T-helper 2 cell treated with Interferon-gamma antibody and Interleukin-4, amounts not matched to agents 100 ng/mL and 5 ng/mL, for 36 hours (primary cell): ENCODE measurements around the gene REL. TPM values are rescaled to one million over a fixed set of nuclear protein-coding genes. Genes with fewer than 3 reads are reported as not detected.
"Not testable (repeated sequence)": the region's sequence is repeated elsewhere in the genome, so short reads cannot be mapped to it uniquely, and the experiment has no call there.

Source experiments
- intact Hi-C: fragments of 100-400 bp; cut with micrococcal nuclease; formaldehyde crosslinking; loops from one replicate; pipeline ENCODE4 v1.15.1; 2023
- total RNA-seq: library from RNA; stranded (reverse); gene quantifications from 2 replicates; pipeline ENCODE4 v1.2.3, GENCODE V29; 2022

Gene REL
- 18.2 TPM in 2 replicates for total RNA-seq

DNA sequence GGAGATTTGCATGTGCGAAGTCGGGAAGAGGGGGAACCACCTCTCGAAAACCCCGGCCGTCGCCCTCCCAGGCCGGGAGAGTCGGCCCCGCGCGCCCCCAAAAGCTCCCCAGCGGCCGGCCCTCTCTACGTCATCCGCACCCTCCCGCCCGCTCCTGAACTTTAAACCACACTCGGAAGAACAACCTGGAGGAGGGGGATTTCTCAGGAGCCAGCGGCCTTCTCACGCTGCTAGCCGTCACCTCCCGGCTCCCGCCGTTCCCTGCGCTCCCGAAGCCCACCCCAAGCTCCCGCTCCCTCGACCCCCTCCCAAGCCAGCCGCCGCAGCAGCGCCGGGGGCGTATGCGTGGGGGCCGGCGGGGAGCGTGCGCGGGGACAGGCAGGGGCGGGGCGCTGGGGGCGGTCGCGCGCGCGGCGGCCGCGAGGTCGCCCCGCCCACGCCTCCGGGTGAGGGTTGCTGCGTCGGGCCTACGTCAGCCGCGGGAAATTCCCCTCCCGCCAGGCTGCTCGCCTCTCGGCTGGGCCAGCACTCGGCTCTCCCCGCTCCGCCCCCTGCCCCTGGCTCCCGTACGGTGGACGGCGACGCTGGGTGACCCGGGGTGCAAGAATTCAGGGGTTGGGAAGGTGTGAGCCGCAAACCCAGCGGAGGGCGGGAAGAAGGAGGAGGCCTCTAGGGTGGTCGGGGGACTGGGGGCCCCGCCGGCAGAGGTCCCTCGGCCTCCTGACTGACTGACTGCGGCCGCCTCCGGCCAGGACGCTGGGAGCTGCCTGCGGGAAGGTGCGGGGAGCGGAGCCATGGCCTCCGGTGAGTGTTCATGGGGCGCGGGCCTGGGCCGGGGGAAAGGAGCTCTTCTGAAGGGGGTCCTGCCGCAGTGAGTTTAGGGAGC, at the start of gene REL:
REL (plus strand) TSS at position 528 of the 886 bp plus-strand sequence; CDS start at position 795, 267 bp downstream.
- intact Hi-C loops, result loop anchor here (1.0 to 10.0 kb wide), 9 partner anchors 62 to 814 kb away; partner anchors contain the start of genes PAPOLG, PEX13, SANBR and USP34

GRCh38 chr2:60831921-60832320, 49.5 kb upstream of the REL start:
- intact Hi-C loops, result no loop called here

- intact Hi-C loops, result no loop called here
These were observed 48.8 kb upstream of the REL start for GRCh38 chr2:60832621-60833020.

GRCh38 chr2:60834270-60834717, 47.1 kb upstream of the REL start:
- intact Hi-C loops, result no loop called here

- intact Hi-C loops, result no loop called here
These were observed 44.9 kb upstream of the REL start for GRCh38 chr2:60836491-60836890.

- intact Hi-C loops, result no loop called here
These were observed 44.3 kb upstream of the REL start for GRCh38 chr2:60837123-60837522.

DNA sequence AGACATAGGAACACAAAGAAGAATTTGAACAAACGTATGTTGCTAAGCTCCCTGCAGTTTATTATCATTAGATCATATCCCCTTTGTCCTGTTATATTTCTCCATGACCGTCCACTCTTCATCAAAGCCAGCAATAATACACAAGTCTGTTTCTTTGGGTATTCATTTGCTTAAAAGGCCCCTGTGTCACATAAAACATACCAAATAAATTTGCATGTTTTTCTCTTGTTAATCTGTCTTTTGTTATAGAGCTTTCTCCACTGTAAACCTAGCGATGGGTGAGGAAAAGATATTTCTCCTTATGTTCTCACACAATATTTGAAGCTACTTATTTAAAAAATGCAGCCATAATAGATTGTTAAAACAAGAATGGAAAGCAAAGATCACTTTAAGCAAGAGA, 42.9 kb upstream of the REL start:
- intact Hi-C loops, result no loop called here

GRCh38 chr2:60839126-60839813, 42.1 kb upstream of the REL start:
- intact Hi-C loops, result no loop called here

DNA sequence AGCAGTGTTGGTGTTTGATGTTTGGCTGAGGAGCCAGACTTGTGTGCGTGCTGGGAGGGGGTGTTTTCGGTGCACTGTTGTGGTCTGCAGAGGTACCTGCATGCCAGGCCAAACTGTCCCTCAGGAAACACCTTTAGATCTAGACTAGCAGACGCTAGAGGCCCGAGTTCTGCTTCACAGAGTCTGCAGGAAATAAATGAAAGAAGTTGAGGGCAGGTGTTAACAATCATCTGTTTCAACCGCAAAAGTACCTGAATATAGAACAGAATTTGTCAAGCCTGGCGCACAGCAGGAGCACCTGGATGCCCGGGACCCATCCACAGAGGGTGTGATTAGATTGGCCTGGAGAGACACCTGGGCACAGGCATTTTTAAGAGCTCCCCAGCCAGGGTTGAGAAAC, 40.5 kb upstream of the REL start:
- intact Hi-C loops, result no loop called here

DNA sequence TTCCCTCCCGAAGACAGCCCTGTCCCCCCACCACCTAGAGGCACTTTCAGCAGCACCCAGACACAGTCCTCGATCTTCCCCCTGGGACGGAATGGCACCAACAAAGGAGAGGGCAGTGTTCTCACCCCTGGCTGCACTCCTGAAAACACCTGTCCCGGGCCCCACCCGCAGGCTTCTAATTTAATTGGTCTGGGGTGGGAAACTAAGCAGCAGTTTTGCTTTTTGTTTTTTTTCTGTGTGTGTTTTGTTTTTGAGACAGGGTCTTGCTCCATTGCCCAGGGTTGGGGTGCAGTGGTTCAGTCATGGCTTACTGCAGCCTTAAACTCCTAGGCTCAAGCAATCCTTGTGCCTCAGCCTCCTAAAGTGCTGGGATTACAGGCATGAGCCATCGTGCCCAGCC, 38.4 kb upstream of the REL start:
- intact Hi-C loops, result no loop called here

DNA sequence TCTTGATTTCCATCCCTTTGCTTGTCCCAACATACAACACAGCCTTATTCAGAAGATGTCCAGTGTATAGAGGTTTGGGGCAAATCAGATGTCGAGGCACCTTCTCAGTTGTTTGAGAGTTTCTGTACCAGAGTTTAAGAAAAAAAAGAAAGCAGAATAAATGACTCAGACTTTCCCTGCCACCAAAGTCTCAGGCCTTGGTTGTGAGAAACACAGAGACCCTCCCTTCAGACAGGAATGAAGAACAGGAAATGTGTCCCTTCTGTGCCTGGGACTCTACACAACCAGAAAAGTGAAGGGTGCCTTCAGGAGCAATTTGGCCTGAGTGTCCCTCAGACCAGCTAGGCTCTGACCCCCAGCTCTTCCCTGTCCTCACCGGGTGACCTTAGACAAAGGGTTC, 37.3 kb upstream of the REL start:
- intact Hi-C loops, result no loop called here

DNA sequence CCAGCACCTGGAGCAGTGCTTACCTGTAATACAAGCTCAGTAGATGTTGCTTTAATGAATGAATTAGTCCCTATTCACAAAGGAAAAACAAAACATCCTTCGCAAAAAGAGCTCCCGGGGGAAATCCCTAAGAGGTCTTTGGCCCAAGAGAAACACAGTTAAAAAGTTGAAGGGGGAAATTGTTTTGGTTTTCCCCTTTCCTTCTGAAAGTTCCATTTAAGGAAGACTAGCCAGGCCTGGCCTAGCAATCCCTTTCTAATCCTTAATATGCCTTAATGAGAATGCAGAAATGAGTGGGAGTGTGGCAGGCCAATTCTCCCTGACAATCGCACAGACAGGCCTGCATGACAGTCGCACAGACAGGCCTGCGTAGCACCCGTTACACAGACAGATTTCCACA, 33.5 kb upstream of the REL start:
- intact Hi-C loops, result no loop called here

DNA sequence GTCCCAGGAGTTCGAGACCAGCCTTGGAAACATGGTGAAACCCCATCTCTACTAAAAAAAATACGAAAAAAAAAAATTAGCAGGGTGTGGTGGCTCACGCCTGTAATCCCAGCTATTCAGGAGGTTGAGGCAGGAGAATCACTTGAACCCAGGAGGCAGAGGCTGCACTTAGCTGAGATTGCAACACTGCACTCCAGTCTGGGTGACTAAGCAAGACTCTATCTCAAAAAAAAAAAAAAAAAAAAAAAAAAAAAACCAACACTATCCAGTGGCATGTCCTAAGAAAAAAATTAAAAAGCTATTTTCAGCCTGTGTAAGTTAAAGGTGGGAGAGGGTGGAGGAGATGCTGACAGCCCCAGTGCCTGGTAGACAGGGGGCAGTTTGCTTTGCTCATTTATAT, 32.2 kb upstream of the REL start:
- intact Hi-C loops, result no loop called here

GRCh38 chr2:60852282-60852860, 29.0 kb upstream of the REL start:
- intact Hi-C loops, result no loop called here

DNA sequence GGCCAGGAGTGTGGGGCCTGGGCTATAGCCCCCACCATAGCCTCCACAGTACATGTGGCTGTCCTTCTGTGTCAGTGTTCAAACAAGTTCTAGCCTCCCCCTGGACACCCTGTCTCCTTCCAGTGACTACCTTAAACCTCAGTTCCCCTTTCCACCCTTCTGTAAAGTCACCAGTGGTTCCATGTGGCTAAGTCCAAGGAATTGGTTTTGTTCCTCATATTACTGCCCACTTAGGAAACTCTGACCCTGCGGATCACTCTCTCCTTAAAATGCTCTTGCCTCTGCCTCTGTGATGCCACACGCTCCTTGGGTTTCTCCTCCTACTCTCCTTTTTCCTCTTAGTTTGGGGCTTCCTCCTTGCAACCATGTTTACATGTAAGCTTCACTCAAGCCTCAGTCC, 27.8 kb upstream of the REL start:
- intact Hi-C loops, result no loop called here

DNA sequence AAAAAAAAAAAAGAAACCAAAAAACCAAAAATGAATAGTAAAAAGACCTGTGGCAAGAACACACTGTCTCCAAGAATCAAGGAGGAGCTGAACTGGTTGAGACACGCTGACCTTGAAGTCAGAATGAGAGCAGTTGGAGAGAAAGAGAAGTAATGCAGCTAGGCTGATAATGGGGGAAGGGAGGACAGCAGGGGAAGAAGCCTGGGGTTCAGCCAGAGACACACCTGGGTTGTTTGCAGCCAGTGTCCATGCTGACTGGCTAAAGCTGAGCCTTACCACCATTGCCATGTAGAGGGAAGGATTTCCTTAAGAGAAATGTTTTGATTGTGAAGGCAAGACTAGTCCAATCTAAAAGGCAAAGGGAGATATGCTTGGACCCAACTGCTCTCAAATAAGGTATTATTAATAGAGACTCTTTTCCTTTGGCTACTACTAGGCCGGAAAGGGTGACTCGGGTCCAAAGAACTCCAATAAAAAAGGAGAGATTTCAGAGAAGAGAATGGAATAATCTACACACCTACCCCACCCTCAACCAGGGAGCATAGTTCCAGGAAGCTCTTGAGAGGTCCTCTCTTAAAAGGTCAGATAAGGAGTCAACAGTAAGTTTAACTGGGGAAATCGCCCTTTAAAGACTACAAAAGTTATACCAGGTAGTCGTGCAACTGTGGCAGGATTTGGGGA, 25.2 kb upstream of the REL start:
- intact Hi-C loops, result no loop called here

GRCh38 chr2:60857056-60857455, 24.3 kb upstream of the REL start:
- intact Hi-C loops, result no loop called here

DNA sequence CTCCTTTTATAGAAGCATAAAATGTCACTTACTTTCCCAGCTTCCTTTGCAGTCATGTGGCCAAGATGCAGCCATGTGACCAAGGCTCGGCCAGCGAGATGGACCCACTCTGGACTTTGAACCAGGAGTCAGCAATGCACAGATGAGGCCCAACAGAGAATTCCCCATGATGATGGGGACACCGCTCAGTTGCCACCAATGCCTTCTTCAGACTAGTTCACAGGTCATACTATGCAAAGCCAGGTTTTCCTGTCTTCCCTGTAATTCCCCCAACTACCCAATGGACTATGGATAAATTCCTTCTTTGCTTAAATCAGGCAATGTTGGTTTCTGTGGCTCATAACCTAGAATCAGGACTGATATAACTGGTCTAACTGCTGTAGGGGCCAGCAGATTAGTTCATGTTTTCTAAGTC, 22.5 kb upstream of the REL start:
- intact Hi-C loops, result no loop called here

DNA sequence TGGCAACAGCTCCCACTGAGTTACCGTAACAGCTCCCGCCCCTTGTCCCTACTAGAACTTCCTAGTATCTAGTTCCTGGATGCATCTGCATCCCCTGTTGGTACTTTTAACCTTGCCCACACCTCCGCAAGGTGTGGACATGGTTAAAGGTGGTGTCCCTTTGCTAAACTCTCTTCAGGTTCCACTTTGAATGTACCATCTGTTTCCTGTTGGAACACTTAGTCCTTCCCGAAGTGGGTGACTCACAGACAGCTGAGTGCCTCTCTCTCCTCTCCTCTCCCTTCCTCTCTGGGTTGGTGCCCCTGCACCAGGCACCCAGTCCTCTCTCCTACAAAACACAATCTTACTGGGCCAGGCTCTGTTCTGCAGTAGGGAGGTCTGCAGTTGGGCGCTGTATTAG, 19.6 kb upstream of the REL start:
- intact Hi-C loops, result no loop called here

DNA sequence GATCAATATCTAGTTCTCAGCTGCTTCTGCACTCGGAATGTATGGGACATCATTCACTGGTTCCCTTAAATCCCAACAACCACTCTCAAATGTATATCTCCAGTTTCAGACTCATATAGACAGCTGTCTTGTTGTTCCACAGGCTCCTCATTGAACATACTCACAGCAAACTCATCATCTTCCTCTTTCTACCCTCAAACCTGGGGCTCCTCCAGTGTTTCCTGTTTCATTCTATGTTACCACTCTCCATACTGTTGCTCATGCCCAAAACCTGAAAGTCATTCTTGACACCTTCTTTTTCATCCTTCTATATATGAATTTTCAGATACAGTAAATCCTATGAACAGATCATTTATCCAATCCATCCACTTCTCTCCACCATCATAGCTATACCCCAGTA, 18.7 kb upstream of the REL start:
- intact Hi-C loops, result no loop called here

- intact Hi-C loops, result not testable (repeated sequence)
These were observed 16.0 kb upstream of the REL start for GRCh38 chr2:60865361-60865760.

- intact Hi-C loops, result no loop called here
These were observed 14.4 kb upstream of the REL start for GRCh38 chr2:60867007-60867406.
